ENCODE data around the gene ATOSA.

ATOSA gene

DNA sequence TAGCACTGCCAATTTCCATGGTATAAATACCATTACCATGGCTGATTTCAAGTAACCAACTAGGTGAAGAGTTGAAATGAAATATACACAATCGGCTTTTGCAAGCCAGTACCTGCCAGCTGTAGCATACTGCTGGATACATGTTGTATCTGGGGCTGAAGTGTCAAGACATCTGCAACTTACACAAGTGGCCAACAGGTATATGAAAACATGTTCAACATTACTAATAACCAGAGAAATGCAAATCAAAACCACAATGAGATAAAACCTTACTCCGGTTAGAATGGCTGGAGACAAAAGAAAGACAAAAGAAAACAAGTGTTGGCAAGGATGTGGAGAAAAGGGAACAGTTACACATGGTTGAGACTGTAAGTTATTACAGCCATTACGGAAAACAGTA, 11.6 kb downstream of the ATOSA start:
- DNase-seq (ENCODE audit: low read depth): peak; percentile 88
- no peak overlapping the region for H3K4me3 ChIP-seq (ENCODE audit: low read length)
- TF ChIP-seq, protein P1, sequence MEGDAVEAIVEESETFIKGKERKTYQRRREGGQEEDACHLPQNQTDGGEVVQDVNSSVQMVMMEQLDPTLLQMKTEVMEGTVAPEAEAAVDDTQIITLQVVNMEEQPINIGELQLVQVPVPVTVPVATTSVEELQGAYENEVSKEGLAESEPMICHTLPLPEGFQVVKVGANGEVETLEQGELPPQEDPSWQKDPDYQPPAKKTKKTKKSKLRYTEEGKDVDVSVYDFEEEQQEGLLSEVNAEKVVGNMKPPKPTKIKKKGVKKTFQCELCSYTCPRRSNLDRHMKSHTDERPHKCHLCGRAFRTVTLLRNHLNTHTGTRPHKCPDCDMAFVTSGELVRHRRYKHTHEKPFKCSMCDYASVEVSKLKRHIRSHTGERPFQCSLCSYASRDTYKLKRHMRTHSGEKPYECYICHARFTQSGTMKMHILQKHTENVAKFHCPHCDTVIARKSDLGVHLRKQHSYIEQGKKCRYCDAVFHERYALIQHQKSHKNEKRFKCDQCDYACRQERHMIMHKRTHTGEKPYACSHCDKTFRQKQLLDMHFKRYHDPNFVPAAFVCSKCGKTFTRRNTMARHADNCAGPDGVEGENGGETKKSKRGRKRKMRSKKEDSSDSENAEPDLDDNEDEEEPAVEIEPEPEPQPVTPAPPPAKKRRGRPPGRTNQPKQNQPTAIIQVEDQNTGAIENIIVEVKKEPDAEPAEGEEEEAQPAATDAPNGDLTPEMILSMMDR (IDR thresholded peaks at IDR 0.05; ENCODE audit: insufficient read depth, low read depth, low read length, missing control alignments): no peak

DNA sequence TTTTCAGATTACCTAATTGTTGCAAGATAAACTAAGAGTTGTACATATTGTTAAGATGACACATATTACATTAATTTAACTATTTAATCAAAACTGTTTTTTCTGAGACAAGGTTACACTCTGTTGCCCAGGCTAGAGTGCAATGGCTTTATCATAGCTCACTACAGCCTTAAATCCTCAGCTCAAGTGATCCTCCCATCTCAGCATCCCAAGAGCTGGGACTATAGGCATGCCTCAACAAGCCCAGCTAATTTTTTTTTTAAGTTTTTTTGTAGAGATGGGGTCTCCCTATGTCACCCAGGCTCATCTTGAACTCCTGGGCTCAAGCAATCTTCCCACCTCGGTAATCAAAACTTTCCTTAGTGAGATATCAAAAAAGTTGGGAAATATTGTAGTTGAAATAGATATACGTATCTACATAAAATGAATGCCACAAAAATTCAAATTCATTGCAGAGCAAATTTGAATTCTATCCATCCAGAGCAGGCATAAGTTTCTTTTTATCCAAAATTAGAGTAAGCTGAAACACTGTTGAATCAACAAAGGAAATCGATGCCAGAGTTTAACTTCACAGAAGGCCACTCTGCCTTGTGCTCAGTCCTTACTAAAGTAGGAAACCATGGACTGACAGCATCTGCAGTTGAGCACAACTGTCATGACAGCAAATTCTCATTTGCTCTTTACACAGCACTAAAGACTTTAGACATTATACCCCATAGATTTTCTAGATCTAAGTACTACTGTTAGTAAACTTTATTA, 15.5 kb downstream of the ATOSA start:
- TF ChIP-seq, protein P1 (IDR thresholded peaks at IDR 0.05; ENCODE audit: insufficient read depth, low read depth, low read length, missing control alignments): no peak
- H3K4me3 ChIP-seq (ENCODE audit: low read length): no peak overlapping the region

DNA sequence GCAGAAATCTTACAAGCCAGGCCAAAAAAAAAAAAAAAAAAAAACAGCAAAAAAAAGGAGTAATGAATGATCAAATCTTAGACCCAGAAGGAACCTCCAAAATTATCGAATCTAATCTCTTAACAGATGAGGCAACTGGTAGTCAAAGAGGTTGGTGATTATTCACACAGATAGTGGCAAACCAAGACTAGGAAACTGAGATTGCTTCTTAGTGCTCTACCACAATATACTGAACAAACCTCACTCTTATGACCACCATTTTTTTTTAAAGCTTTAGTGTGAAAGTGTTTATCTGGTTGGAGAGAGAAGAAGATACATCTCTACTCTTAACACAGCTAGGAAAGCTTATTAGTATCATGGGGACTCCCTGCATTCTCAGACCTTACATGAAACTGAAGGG, 17.3 kb downstream of the ATOSA start:
- no peak overlapping the region for H3K4me3 ChIP-seq (ENCODE audit: low read length)
- DNase-seq (ENCODE audit: low read depth): no peak
- TF ChIP-seq, protein P1 (IDR thresholded peaks at IDR 0.05; ENCODE audit: insufficient read depth, low read depth, low read length, missing control alignments): no peak

More for the DNA sequence above, 15.5 kb downstream of the ATOSA start:
- DNase-seq (ENCODE audit: low read depth): no peak

DNA sequence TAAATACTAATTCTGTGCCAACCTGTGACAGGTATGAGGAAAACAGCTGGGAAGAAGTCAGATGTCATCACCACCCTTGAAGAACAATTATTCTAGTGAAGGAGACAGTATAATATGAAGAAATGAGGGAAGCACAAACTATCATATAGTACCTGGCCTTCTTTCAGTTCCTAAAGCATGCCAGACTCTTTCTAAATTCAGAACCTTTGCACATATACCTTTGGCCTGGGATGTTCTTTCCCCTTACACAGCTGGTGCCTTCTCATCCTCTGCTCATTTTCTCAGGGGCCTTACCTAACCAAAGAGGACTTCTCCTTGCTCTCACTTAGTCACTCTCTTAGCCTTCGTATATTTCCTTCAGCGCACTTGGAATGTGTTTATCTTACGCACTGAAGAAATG, 19.0 kb downstream of the ATOSA start:
- DNase-seq (ENCODE audit: low read depth): no peak
- no peak overlapping the region for H3K4me3 ChIP-seq (ENCODE audit: low read length)
- TF ChIP-seq, protein P1 (IDR thresholded peaks at IDR 0.05; ENCODE audit: insufficient read depth, low read depth, low read length, missing control alignments): no peak

DNA sequence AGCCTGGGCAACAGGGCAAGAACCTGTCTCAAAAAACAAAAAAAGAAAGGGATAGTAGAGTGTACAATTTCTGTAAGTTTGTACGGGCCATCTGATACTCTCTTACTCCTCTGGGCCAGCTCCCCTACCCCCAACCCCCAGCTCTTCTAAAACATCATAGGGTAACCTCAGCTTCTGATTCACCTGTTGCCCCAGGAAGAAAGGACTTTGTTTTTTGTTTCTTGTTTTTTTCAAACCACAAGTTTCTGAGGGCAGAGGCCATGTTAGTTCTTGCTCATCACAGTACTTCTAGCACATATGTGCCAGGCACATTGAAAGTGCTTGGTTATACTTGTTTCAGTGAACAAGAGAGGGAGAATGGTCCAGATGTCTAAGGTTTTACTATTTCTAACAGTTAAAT, 20.2 kb downstream of the ATOSA start:
- TF ChIP-seq, protein P1 (IDR thresholded peaks at IDR 0.05; ENCODE audit: insufficient read depth, low read depth, low read length, missing control alignments): no peak
- DNase-seq (ENCODE audit: low read depth): peak; percentile 36
- H3K4me3 ChIP-seq (ENCODE audit: low read length): no peak overlapping the region

DNA sequence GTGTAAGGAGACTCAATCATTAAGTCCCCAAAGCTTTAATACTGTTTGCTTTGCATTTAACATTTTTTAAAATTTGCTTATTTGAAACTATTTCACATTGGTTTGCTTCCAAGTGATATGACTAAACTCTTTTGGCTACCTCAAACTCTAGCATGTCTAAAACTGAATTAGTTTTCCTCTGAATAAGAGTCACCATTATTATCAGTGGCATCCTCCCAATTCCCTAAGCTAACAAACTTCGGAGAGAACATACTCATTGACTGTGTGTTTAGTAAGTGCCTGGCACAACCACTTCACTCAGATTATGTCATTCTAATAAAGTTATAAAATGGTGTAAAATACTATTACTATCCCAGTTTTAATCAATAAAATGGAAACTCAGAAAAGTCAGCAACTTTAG, 21.9 kb downstream of the ATOSA start:
- TF ChIP-seq, protein P1 (IDR thresholded peaks at IDR 0.05; ENCODE audit: insufficient read depth, low read depth, low read length, missing control alignments): no peak
- DNase-seq (ENCODE audit: low read depth): peak; percentile 55
- no peak overlapping the region for H3K4me3 ChIP-seq (ENCODE audit: low read length)

DNA sequence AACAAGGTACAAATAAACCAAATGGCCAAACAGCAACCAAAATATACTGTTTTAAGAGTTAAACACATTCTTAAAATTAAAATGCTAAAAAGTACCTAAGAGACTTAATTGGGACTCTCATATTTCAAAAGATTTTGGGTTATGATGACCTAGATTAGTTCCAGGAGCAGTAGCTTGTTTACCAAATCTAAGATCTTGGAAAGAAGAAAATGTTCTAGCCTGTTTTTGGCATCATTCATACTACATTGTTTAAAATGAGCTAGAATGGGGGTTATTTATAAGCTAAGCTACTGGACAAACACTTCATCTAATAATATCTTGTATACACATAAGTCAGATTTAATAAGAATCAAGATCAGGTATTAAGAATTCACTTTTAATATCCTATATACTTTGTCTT, 22.8 kb downstream of the ATOSA start:
- no peak for DNase-seq (ENCODE audit: low read depth)
- no peak overlapping the region for H3K4me3 ChIP-seq (ENCODE audit: low read length)
- TF ChIP-seq, protein P1 (IDR thresholded peaks at IDR 0.05; ENCODE audit: insufficient read depth, low read depth, low read length, missing control alignments): no peak

Data from epithelial cell of esophagus (primary cell).